Measurements from ENCODE around the gene ENDOD1. TPM values are rescaled to one million over a fixed set of nuclear protein-coding genes. Genes with fewer than 3 reads are reported as not detected.

ENDOD1 gene
- total RNA-seq, 4 donors from 2014 or later = 22.8 to 33.7 (median 26.3) TPM

DNA sequence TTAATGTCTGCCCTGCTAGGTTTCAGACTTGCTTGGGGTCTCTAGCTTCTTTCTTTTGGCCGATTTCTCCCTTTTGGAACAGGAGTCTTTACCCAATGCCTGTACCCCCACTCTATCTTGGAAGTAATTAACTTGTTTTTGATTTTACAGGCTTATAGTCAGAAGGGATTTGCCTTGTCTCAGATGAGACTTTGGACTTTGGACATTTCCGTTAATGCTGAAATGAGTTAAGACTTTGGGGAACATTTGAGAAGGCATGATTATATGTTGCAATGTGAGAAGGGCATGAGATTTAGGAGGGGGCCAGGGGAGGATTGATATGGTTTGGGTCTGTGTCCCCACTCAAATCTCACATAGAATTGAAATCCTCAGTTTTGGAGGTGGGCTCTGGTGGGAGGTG, 35.3 kb upstream of the ENDOD1 start:
- no peak for TF ChIP-seq CTCF (IDR thresholded peaks at IDR 0.05; ENCODE audit: low read depth)

DNA sequence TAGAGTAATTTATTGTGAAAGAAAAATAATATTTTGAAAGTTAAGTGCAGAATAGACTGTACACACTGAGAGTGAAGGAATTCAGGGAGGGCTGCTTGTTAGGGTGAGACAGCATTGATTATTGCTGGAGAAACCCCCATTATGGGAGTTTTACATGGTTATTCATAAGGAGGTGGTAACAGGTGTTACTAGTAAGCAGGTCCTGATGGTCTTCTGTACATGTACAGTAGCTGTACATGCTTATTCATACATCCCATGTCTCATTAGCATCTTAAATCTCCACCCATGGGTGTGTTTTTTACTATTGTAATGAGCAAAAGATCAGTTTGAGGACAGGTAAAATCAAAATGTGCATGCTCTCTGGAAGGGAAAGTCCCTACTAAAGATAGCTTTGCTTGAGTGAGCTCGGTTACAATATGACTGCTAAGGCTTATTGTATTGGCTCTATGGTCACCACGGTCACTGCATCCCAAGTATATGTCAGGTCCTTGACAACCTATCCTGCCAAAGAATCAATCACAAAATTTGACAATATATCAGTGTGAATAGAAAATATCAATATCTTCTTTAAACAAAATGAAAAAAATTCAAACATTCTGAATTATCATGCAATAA, 34.3 kb upstream of the ENDOD1 start:
- no peak for TF ChIP-seq CTCF (IDR thresholded peaks at IDR 0.05; ENCODE audit: low read depth)

- no peak for TF ChIP-seq CTCF (IDR thresholded peaks at IDR 0.05; ENCODE audit: low read depth)
Observed at GRCh38 chr11:95057959-95058358, 31.7 kb upstream of the ENDOD1 start.

- TF ChIP-seq CTCF (IDR thresholded peaks at IDR 0.05; ENCODE audit: low read depth) = no peak
Observed at GRCh38 chr11:95058621-95059020, 31.0 kb upstream of the ENDOD1 start.

- no peak for TF ChIP-seq CTCF (IDR thresholded peaks at IDR 0.05; ENCODE audit: low read depth)
Observed at GRCh38 chr11:95059046-95059445, 30.6 kb upstream of the ENDOD1 start.

- TF ChIP-seq CTCF (IDR thresholded peaks at IDR 0.05; ENCODE audit: low read depth) = no peak
Observed at GRCh38 chr11:95065336-95065735, 24.3 kb upstream of the ENDOD1 start.

GRCh38 chr11:95066716-95067038, 23.0 kb upstream of the ENDOD1 start, which contains the start of gene SRSF8:
TSS of gene SRSF8 (plus strand) at chr11:95066919. CDS start at chr11:95067227, 308 bp downstream.
- TF ChIP-seq CTCF (IDR thresholded peaks at IDR 0.05; ENCODE audit: low read depth) = no peak

Measured in subcutaneous adipose tissue (tissue), 4 donors.